K562 (cell line): ENCODE data around the gene AANAT. TPM values are rescaled to one million over a fixed set of nuclear protein-coding genes. Genes with fewer than 3 reads are reported as not detected.

ENCODE experiments used
- ATAC-seq: fragments of 200-7000 bp; cut with Tn5 transposase; 3 replicates; pipeline ENCODE4 v1.9.1; 2020; ENCODE audit warnings: moderate library complexity
- BruUV-seq: library from RNA; stranded (reverse); fragments of 400-500 nt; replicated peaks from 2 replicates; lab custom pipeline; 2021; lab: Mats Ljungman, UMichigan
- CTCF ChIA-PET: fragments of 300-600 bp; formaldehyde crosslinking; extraction: SDS; loops from one replicate; lab custom pipeline; 2021; ENCODE audit warnings: low intra/inter-chr PET ratio; lab: Yijun Ruan, JAX
- POLR2A ChIA-PET: fragments of 300-600, 350-650 bp; sonication (Branson Sonifier 250); formaldehyde crosslinking; extraction: SDS; loops from one replicate; lab custom pipeline; 2021; ENCODE audit warnings: antibody characterized with exemption, inconsistent platforms; lab: Yijun Ruan, JAX
- DNase-seq, 4 experiments: peaks; one replicate each; pipeline versions ENCODE4 v3.0.0 to v3.0.0-alpha.2; 2011 to 2018; ENCODE audit warnings: low spot score in 3 of 4, mixed read lengths in 3 of 4; ENCODE audit errors: extremely low read depth in 1 of 4
- FAIRE-seq: peaks from 2 replicates; lab custom pipeline; 2011; peaks lifted over from hg19 to GRCh38; lab: Jason Lieb, UNC
- H2AFZ ChIP-seq: 2 replicates; pipeline ENCODE4 v1.6.0; 2011; ENCODE audit warnings: low read depth, low read length, control low read depth, inconsistent platforms
- H3K27ac ChIP-seq: fragments of 200-600 bp; 3 replicates; pipeline ENCODE4 v1.8.0; 2011; ENCODE audit warnings: low read depth, mild to moderate bottlenecking, control low read depth, inconsistent platforms, low read length, moderate library complexity, mixed read lengths; ENCODE audit errors: extremely low read depth
- H3K27me3 ChIP-seq, 2 experiments: fragments of 300-600 bp in 1 of 2; 2 replicates in 1 of 2; 3 replicates in 1 of 2; pipeline versions ENCODE4 v1.6.0 to v1.8.0; 2011; ENCODE audit warnings: inconsistent platforms in 2 of 2, low read length in 2 of 2, mild to moderate bottlenecking in 1 of 2, mixed read lengths in 1 of 2, moderate library complexity in 1 of 2; ENCODE audit not compliant: control insufficient read depth in 2 of 2, insufficient read depth in 2 of 2
- H3K36me3 ChIP-seq: fragments of 300-600 bp; 3 replicates; pipeline ENCODE4 v1.8.0; 2011; ENCODE audit warnings: mild to moderate bottlenecking, low read length, inconsistent platforms; ENCODE audit not compliant: control insufficient read depth, insufficient read depth
- H3K4me1 ChIP-seq, 2 experiments: fragments of 200-600 bp in 1 of 2; replicated peaks in 1 of 2; 2 replicates in 1 of 2; 3 replicates in 1 of 2; pipeline versions ENCODE4 v1.5.1 to v1.8.0; 2011; ENCODE audit warnings: inconsistent platforms in 2 of 2, low read length in 2 of 2, mild to moderate bottlenecking in 1 of 2, mixed read lengths in 1 of 2, moderate library complexity in 1 of 2; ENCODE audit not compliant: control insufficient read depth in 2 of 2, insufficient read depth in 2 of 2
- H3K4me2 ChIP-seq: 2 replicates; pipeline ENCODE4 v1.6.1; 2011; ENCODE audit warnings: low read length, control low read depth, inconsistent platforms, mixed read lengths; ENCODE audit not compliant: insufficient read depth
- H3K4me3 ChIP-seq: fragments of 200-600 bp; sonication (generic), shearing (Covaris generic); 2 replicates; pipeline ENCODE4 v1.5.1; 2016; ENCODE audit warnings: control low read depth, inconsistent platforms
- H3K79me2 ChIP-seq: fragments of 200-600 bp; 3 replicates; pipeline ENCODE4 v1.8.0; 2011; ENCODE audit warnings: low read length, inconsistent platforms; ENCODE audit not compliant: control insufficient read depth, insufficient read depth
- H3K9ac ChIP-seq, 2 experiments: 2 replicates each; pipeline versions ENCODE4 v1.6.0 to v1.6.1; 2011; ENCODE audit warnings: low read depth in 2 of 2, low read length in 2 of 2, control low read depth in 1 of 2, inconsistent platforms in 1 of 2, mild to moderate bottlenecking in 1 of 2, mixed read lengths in 1 of 2; ENCODE audit not compliant: insufficient read depth in 1 of 2
- H3K9me1 ChIP-seq: one replicate; pipeline ENCODE4 v1.6.0; 2011; ENCODE audit warnings: inconsistent platforms, mild to moderate bottlenecking, low read length, moderate library complexity; ENCODE audit not compliant: control insufficient read depth, insufficient read depth
- H3K9me3 ChIP-seq: replicated peaks from 2 replicates; pipeline ENCODE4 v1.5.1; 2011; ENCODE audit warnings: low read depth, low read length, inconsistent platforms; ENCODE audit not compliant: control insufficient read depth, insufficient read depth
- H4K20me1 ChIP-seq: replicated peaks from 2 replicates; pipeline ENCODE4 v1.6.1; 2011; ENCODE audit warnings: low read length, inconsistent platforms, mixed read lengths; ENCODE audit not compliant: control insufficient read depth, insufficient read depth
- ARNT ChIP-seq, 2 experiments: fragments of 450-650 bp; IDR thresholded peaks; 2 replicates each; pipeline ENCODE4 v1.6.1; 2016; ENCODE audit warnings: mild to moderate bottlenecking in 1 of 2
- PRPF4 ChIP-seq: fragments of 200-400 bp; formaldehyde crosslinking; IDR thresholded peaks from one replicate; pipeline ENCODE4 v1.6.1; 2017; ENCODE audit warnings: low read length, low read depth, mild to moderate bottlenecking; ENCODE audit not compliant: insufficient read depth, poor library complexity, severe bottlenecking
- RBM17 ChIP-seq: fragments of 200-400 bp; formaldehyde crosslinking; IDR thresholded peaks from 2 replicates; pipeline ENCODE4 v1.6.1; 2017; ENCODE audit warnings: low read depth, mild to moderate bottlenecking, low read length, borderline replicate concordance
- TARDBP ChIP-seq: fragments of 450-650 bp; IDR thresholded peaks from 2 replicates; pipeline ENCODE4 v1.6.1; 2016
- U2AF1 ChIP-seq: fragments of 200-400 bp; formaldehyde crosslinking; optimal IDR thresholded peaks from 2 replicates; pipeline ENCODE3; 2017; ENCODE audit warnings: mild to moderate bottlenecking, low read depth, low read length, moderate library complexity
- ZNF398 ChIP-seq: fragments of 250-450 bp; sonication (Bioruptor Pico); IDR thresholded peaks from 2 replicates; pipeline ENCODE4 v1.8.0; 2021; ENCODE audit warnings: moderate library complexity, mild to moderate bottlenecking, inconsistent platforms
- WGBS: fragments of 100-300 bp; shearing (Covaris generic); methylation state at CpG from one replicate; pipeline ENCODE4 v1.1.6; 2016; ENCODE audit warnings: low coverage, mixed read lengths; ENCODE audit not compliant: insufficient coverage; ENCODE audit errors: missing lambda C conversion rate; 5-methylcytosine and 5-hydroxymethylcytosine counted together
- in situ Hi-C: fragments of 300-500 bp; cut with MboI; formaldehyde crosslinking; loops from 4 replicates; pipeline ENCODE4 v1.15.0; 2018; ENCODE audit warnings: inconsistent platforms, mixed read lengths
- intact Hi-C: fragments of 100-400 bp; cut with micrococcal nuclease; formaldehyde crosslinking; loops from 2 replicates; pipeline ENCODE4 v1.14.2; 2022
- polyA plus RNA-seq, 8 experiments: library from polyadenylated mRNA; depleted of rRNA in 4 of 8; stranded (reverse) in 5 of 8; unstranded in 3 of 8; fragments of >200 nt; fragmentation: Nextera tagmentation in 2 of 8; fragmentation: Illumina TruSeq in 1 of 8; extraction: Ambion mirVana in 2 of 8; extraction: Trizol in 1 of 8; gene quantifications; 2 replicates each; pipeline versions ENCODE4 v1.2.1 to v1.2.3, GENCODE V29; 2011 to 2014; ENCODE audit warnings: inconsistent platforms in 1 of 8, missing spikeins in 1 of 8
- total RNA-seq, 7 experiments: library from RNA; depleted of rRNA in 6 of 7; stranded (reverse); fragments of >200 nt in 6 of 7; fragmentation: Illumina TruSeq in 2 of 7; extraction: Trizol in 2 of 7; gene quantifications; 2 replicates each; pipeline versions ENCODE4 v1.2.1 to v1.2.3, GENCODE V29; 2011 to 2021; ENCODE audit warnings: low replicate concordance in 1 of 7
- TF ChIP-seq, protein P1 (sequence below): fragments of 450-650 bp; formaldehyde crosslinking; IDR thresholded peaks from 2 replicates; pipeline ENCODE4 v1.4.0; 2022; ENCODE audit warnings: missing genetic modification characterization

The AANAT gene
- total and polyA plus RNA-seq, 9 of the 15 experiments (the other 6 are each of a cell fraction or from before 2014, with no cell fraction given) = not detected

- Histone ChIP-seq H4K20me1 (peaks cover 7% of the 10 kb centered on the region; the same call in 1 of the 2 replicates), H3K36me3 (peaks cover 16% of the 10 kb centered on the region; the same call in 2 of the 3 replicates), H3K27ac (no peak overlapping the region), H2AFZ (no peak overlapping the region), H3K4me3 (no peak overlapping the region), H3K9ac (no peak overlapping the region), H3K9me3 (no peaks in the 10 kb centered on the region), H3K4me2 (no peak overlapping the region), H3K4me1 (peaks cover 31 to 35% of the 10 kb centered on the region in 2 experiments), H3K9me1 (peaks cover 3% of the 10 kb centered on the region), H3K79me2 (peaks cover 83% of the 10 kb centered on the region), H3K27me3 (no peaks in the 10 kb centered on the region)
- DNase-seq = no peak
- WGBS = 75% methylated on average over 13 of the region's 13 CpGs
- ChIA-PET POLR2A (interaction anchor here (0.6 to 0.7 kb wide), 2 partner anchors 12 to 13 kb away, joined by 3 read pairs; no protein-coding TSS in a partner anchor), CTCF (no interaction called here)
- in situ Hi-C loops = no loop called here
- peak; percentile 37 for FAIRE-seq
- no peak for ATAC-seq
- BruUV-seq = no TSS peak
- intact Hi-C loops = no loop called here
- TF ChIP-seq, protein P1, sequence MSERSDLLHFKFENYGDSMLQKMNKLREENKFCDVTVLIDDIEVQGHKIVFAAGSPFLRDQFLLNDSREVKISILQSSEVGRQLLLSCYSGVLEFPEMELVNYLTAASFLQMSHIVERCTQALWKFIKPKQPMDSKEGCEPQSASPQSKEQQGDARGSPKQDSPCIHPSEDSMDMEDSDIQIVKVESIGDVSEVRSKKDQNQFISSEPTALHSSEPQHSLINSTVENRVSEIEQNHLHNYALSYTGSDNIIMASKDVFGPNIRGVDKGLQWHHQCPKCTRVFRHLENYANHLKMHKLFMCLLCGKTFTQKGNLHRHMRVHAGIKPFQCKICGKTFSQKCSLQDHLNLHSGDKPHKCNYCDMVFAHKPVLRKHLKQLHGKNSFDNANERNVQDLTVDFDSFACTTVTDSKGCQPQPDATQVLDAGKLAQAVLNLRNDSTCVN (CRISPR knock-in tag) = no peak
- TF ChIP-seq ARNT (IDR thresholded peaks at IDR 0.05) = no peak
- no peak for TF ChIP-seq U2AF1
- no peak for TF ChIP-seq PRPF4
- no peak for TF ChIP-seq TARDBP
- TF ChIP-seq ZNF398 = no peak
- TF ChIP-seq RBM17 = no peak
Measured at GRCh38 chr17:76437467-76438402, 29.7 kb upstream of the AANAT start.
